ENCODE measurements around the gene SH3RF1.

SH3RF1 gene

DNA sequence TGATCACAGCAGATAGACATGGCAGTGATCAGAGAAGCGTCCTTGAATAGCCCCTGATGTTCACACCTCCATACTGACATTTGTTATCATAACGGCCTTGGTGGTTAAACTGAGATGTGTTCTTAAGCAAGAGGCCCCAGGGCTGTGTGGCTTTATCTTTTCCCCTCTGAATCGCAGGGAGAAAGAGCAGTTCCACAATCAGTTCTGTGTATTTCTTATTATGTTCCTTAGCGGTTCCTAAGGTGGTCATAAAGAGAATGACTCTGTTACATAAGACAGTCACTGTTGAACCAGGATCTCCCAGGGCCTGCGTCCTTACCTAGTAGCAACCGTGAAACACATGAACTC lies 207.9 kb downstream of the SH3RF1 start:
- TF ChIP-seq, protein P1, sequence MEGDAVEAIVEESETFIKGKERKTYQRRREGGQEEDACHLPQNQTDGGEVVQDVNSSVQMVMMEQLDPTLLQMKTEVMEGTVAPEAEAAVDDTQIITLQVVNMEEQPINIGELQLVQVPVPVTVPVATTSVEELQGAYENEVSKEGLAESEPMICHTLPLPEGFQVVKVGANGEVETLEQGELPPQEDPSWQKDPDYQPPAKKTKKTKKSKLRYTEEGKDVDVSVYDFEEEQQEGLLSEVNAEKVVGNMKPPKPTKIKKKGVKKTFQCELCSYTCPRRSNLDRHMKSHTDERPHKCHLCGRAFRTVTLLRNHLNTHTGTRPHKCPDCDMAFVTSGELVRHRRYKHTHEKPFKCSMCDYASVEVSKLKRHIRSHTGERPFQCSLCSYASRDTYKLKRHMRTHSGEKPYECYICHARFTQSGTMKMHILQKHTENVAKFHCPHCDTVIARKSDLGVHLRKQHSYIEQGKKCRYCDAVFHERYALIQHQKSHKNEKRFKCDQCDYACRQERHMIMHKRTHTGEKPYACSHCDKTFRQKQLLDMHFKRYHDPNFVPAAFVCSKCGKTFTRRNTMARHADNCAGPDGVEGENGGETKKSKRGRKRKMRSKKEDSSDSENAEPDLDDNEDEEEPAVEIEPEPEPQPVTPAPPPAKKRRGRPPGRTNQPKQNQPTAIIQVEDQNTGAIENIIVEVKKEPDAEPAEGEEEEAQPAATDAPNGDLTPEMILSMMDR (IDR thresholded peaks at IDR 0.05; ENCODE audit: low read length, missing control alignments) = no peak
- DNase-seq (ENCODE audit: low read depth) = peak; percentile 44
- no peak overlapping the region for H3K4me3 ChIP-seq (replicated peaks; ENCODE audit: low read depth, low read length)

DNA sequence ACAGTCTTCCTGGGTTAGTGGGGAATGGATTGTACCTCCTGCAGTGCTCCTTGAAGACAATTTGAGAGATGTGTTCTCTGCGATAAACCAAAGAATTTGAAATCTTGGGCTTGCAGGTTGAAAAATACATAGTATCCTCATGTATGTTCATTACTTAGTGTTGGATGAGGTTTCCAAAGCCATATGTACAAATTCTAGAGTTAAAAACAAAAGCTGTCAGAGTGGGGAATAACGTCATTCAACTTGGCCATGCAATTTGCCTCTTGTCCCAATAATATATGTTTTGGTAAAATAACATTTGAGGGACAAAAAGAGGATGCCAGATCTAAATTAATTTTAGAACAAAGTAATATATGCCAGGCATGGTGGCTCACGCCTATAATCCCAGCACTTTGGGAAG lies 209.4 kb downstream of the SH3RF1 start:
- TF ChIP-seq, protein P1 (IDR thresholded peaks at IDR 0.05; ENCODE audit: low read length, missing control alignments) = no peak
- no peak for DNase-seq (ENCODE audit: low read depth)
- no peak overlapping the region for H3K4me3 ChIP-seq (replicated peaks; ENCODE audit: low read depth, low read length)

DNA sequence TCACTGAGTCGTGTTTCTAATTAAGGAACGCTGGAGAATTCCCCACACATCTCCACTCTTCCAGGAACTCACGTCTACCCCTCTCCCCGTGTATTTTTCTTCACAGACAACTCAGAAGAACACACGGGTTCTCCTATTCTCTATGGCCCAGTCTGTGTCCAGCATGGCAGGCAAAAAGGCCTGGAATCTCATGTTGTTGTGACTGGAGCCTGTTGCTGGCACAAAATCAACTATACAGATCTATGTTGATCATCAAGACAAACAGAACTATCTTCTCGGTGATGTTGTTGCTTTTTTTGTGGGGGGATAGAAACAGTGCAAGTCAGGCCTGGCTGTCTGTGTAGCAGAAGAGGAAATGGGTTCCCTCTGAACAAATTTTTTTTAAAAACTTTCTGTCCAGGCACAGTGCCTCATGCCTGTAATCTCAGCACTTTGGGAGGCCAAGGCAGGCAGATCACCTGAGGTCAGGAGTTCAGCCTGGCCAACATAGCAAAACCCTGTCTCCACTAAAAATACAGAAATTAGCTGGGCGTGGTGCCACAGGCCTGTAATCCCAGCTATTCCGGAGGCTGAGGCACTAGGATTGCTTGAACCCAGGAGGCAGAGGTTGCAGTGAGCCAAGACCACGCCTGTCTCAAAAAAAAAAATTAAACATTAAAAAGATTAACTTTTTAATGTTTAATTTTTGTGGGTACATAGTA lies 210.2 kb downstream of the SH3RF1 start:
- DNase-seq (ENCODE audit: low read depth) = peak; percentile 11
- no peak overlapping the region for H3K4me3 ChIP-seq (replicated peaks; ENCODE audit: low read depth, low read length)
- TF ChIP-seq, protein P1 (IDR thresholded peaks at IDR 0.05; ENCODE audit: low read length, missing control alignments) = no peak

DNA sequence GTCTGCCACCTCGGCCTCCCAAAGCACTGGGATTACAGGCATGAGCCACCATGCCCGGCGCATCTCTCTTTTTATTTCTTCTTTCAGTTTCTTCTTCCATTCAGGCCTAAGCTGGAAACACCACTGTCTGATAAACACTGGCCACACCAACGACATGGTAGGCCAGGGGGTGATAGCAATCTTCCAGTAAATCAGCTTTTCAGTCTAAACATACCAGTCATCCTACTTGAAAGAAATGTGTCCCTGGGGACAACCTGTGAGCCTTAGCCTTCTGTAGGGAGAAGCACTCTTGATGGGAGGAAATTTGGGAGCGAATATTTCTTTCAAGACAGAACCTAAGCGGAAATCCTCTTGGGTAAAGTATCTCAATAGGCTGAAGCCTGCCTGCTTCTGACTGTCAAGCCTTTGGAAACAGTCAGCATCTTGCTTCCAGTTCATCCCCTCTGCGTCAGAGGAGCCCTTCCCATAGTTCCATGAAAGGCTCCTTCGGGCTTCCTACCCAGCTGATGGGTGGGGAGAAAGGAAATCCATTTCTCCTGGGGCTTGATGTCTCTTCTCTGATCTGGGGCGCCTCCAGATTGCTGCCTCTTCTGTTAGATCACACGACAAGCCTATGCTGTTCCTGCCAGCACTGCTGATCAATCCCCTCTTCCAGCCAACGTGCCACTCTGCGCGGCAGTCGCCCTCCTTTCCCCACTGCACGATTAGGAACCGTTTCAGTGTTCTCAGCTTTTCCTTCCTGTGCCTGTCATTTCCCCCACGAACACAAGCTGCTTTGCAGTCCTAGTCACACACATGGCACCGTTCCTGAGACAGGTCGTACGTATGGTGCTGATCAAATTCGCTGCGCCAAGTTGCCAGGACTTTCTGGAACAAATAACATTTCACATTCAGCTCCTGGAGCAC lies 211.2 kb downstream of the SH3RF1 start:
- no peak overlapping the region for H3K4me3 ChIP-seq (replicated peaks; ENCODE audit: low read depth, low read length)
- TF ChIP-seq, protein P1 (IDR thresholded peaks at IDR 0.05; ENCODE audit: low read length, missing control alignments) = no peak
- DNase-seq (ENCODE audit: low read depth) = peak; percentile 56

DNA sequence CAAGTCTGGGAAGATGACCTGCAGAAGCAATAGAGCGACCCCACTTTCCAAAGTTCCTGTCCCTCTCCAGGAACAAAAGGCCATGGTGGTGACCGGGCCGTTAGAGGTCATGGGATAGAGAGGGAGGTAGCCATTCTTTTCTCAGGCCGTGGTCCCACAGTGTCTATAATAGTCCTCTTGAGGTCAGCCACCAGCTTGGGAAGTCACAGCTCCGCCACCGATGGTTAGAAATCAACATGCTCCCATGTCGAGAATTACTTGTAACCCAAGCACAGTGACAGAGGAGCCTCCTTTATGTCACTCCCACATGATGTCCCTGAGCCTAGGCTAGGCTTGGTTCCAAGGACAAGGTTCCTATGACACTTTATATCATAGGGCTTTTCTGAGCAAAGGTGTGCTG lies 212.4 kb downstream of the SH3RF1 start:
- TF ChIP-seq, protein P1 (IDR thresholded peaks at IDR 0.05; ENCODE audit: low read length, missing control alignments) = no peak

DNA sequence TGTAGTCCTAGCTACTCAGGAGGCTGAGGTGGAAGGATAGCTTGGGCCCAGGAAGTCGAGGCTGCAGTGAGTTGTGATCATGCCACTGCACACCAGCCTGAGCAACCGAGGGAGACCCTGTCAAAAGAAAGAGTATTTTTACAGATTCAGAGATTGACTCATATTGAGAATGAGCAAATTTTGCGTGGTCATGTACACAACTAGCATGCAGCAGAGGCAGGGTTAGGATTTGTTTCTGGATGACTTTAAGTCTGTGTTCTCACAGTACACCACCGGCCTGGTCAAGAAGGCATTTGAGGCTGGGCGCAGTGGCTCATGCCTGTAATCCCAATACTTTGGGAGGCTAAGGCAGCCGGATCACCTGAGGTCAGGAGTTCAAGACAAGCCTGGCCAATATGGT lies 215.9 kb downstream of the SH3RF1 start:
- H3K4me3 ChIP-seq (replicated peaks; ENCODE audit: low read depth, low read length) = no peak overlapping the region
- TF ChIP-seq, protein P1 (IDR thresholded peaks at IDR 0.05; ENCODE audit: low read length, missing control alignments) = no peak
- DNase-seq (ENCODE audit: low read depth) = no peak

More for the DNA sequence above, 212.4 kb downstream of the SH3RF1 start:
- H3K4me3 ChIP-seq (replicated peaks; ENCODE audit: low read depth, low read length) = no peak overlapping the region
- DNase-seq (ENCODE audit: low read depth) = no peak

All from fibroblast of pulmonary artery (primary cell).